NCI-H146 (cell line): ENCODE results near the gene CREB3.

Experiments
- DNase-seq: peaks from one replicate; lab custom pipeline; 2025; lab: John Stamatoyannopoulos, UW

The CREB3 gene

DNA sequence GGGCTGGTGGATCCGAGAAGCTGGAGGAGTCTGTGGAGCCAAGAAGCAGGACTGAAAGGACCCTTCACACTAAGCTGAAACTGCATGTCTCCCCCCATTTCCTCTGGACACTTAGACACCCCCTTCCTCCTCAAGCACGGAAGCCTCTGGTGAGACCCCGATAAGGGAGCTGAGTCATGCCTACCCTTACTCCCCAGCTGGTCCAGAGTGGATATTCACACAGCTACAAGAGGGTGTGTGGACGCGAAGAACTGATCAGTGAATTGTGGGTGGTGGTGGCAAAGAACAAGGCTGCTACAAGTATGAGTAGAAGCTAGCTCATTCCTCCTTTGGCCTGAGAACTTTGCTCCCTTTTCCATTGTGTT lies 4.8 kb upstream of the CREB3 start:
- DNase-seq, result no peak

DNA sequence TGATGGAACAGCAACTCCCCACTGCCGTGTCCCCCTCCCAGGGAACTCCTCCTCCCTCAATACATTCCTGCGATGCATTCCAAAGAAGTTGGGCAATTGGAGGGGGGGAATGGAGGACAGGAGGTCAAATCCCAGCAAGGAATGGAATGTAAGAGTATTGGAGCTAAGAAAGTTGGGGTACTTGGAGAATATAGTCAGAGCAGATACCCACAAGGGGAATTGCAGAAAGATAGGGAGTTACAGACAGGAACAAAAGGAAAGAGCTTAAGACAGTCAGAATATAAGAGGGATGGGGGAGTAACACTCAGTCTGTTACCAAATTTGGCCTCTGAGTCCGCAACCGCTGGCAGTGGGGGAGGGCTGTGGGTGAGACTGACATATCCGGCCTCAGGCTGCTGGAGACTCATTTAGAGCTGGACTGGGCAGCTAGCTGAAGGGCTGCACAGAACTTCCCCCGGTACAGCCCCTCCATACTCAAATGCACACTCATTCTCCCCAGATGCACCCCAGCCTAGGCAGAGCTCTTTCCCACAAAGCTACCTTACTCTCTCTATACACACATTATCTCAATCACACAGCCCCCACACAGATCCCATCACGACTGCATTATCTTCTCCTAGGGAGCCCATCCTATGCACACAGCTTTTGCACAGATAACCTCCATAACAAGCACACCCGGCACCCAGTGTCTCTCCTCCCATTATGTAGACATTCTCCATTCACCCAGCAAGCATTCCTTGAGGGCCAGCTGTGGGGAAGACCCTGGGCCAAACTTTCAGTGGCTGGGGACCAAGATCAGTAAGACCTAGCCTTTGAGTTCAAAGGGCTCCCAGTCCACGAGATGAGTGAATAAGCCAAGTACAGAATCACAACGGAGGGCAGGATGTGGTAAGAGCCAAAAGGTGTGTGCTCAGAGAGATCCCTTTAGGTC lies 4.2 kb upstream of the CREB3 start:
- no peak for DNase-seq

DNA sequence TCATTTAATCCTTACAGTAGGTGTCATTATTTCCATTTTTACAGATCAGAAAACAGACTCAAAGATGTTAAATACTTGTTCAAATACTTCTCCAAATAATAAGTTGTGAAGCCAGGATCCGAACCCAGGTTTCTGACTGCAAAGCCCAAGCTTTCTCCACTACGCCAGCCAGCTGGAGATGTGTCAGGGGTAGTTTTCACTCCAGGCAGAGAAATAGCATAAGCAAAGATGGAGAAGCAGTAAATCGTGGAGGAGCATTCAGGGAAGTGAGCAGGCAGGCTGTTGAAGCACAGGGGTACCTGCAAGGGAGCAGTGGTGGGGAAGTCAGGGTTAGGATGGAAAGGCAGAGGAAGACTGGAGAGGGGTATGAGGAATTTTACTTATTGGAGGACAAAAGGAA lies 3.4 kb upstream of the CREB3 start:
- DNase-seq, result no peak

DNA sequence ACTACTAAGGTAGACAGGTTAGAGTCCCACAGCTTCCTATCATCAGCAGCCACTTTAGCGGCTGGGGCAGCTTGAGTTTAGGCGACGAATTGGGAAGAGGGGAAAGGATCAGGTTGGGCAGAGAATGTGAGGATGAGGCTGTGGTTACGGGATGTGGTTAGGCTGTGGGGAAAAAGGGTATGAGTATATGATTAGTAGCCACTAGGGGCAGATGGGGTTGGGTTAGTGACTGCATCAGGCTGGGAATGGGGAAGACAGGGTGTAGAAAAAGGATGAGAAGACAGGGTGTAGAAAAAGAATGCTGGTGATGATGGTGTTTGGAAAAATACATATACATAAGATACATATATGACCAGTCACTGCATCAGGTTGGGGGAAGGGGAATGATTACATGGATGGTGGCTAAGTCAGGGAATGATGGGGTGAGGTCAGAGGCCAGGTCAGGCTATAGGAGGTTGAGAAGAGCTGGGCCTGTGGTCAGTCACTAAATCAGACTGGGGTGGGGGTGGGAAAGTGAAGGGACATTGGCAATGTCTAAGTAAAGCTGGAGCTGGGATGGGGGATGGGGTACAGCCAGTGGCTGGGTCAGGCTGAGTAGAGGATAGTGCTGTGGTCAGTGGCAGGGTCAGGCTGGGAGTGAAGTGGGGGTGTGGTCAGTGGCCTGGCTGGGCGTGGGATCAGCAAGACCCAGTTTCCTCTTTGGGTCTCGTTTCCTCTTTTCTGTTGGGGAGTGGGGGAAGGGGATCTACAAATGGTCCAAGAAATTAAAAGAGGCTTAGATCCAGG lies 2.6 kb upstream of the CREB3 start:
- DNase-seq, result peak; percentile 27

DNA sequence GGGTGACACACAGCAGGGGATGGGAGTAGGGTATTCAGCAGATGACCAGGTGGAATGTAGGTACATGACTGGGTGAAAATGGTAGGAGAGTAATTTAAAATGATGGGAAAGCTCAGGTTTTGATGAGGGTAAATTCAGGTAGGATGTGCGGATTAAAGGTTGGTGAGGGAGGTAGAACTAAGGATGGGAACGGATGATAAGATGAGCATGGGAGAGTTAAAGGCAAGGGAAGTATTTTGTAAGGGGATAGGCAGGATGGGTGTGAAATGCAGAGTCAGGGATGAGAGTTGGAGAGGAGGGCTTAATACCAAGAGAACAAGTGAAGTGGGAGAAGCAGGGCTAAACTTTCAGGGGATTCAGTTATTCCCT lies 2.0 kb upstream of the CREB3 start:
- no peak for DNase-seq

DNA sequence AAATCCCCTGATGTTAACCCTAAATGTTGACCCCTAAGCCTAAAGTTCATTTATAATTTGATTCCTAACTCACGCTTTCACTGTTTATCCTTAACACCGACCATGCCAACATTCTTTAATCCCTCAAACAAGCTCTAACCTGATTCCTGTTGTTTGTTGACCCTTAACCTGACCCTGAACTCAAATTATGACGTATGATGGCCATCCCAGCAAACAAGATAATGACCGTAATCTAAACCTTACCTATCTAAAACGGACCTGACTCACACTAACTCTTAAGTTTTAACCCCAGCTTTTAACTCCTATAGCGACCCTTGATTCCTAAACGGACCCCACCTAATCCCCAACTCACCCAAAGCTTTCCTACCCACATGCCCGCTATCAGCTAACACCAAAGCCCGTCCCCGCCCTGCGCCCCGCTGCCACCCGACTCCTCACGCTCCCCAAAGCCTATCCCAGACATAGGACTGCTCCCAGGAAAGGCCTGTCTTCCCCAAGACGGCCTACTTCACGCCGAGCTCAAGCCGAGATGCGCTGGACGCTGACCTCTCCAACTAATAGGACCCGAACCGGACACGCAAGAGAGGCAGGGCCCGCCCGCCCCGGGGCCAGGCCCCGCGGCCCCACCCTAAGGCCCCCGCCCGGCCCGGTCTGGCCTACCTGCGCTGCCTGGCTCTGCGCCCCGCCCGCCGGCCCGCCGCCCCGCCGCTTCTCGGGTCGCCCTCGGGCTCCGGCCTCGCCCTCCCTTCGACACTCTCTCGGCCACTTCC lies 866 bp upstream of the CREB3 start:
- no peak for DNase-seq

DNA sequence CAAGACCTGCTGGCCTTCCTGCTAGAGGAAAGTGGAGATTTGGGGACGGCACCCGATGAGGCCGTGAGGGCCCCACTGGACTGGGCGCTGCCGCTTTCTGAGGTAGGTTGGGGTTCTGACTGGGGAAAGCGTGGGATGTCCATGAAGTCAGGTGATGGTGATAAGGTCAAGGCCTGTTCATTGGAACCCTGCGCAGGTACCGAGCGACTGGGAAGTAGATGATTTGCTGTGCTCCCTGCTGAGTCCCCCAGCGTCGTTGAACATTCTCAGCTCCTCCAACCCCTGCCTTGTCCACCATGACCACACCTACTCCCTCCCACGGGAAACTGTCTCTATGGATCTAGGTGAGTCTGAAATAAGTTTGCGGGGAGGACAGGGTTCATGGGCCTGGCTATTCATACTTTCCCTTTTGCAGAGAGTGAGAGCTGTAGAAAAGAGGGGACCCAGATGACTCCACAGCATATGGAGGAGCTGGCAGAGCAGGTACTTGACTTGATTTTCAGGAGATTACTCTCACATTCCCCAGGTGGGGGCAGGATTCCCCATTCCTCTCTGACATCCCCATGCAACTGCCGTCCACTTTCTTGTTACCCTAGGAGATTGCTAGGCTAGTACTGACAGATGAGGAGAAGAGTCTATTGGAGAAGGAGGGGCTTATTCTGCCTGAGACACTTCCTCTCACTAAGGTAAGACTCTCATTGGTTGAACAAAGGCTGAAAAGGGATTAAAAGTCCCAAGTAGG lies 505 bp downstream of the CREB3 start:
- peak; percentile 62 for DNase-seq

DNA sequence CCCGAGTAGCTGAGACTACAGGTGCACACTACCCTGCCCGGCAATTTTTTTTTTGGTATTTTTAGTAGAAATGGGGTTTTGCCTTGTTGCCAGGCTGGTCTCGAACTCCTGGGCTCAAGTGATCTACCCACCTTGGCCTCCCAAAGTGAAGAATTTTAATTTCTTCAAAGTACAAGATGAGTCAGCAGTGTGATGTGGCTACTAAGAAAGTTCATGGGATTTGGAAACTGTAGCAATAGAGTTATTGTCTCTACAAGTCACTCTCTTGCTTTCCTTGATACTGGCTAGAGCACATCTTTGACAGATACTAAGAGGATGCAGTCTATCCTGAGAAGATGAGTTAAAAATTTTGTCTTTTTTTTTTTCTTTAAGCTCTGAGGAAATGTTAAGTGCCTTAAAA lies 1.6 kb downstream of the CREB3 start:
- DNase-seq, result no peak

DNA sequence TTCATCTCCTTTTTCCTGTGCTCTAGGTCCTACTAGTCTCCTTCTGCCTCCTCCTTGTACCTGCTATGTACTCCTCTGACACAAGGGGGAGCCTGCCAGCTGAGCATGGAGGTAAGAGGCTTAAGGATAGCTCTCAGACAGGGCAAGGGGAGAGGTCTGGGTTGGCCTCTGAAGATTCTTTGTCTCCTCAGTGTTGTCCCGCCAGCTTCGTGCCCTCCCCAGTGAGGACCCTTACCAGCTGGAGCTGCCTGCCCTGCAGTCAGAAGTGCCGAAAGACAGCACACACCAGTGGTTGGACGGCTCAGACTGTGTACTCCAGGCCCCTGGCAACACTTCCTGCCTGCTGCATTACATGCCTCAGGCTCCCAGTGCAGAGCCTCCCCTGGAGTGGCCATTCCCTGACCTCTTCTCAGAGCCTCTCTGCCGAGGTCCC lies 3.8 kb downstream of the CREB3 start:
- DNase-seq, result peak; percentile 70

DNA sequence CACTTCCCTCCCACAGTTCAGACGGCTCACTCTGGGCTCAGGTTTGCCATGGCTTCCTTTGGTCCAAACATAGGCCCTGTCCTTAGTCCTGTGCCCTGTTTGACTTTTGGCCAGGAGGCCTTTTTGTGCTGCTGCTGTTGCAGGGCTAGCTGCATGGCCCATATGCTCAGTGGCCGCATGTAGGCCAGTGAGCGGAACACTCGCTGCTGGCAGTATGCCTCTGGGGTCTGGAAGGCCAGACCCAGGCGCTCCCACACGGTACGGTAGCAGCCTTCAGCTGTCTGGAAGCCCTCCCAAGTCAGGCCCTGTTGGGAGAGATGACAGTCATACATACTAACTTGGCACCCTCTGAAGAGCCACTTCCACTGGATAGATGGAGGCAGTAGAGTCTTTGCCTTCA lies 4.7 kb downstream of the CREB3 start:
- no peak for DNase-seq

DNA sequence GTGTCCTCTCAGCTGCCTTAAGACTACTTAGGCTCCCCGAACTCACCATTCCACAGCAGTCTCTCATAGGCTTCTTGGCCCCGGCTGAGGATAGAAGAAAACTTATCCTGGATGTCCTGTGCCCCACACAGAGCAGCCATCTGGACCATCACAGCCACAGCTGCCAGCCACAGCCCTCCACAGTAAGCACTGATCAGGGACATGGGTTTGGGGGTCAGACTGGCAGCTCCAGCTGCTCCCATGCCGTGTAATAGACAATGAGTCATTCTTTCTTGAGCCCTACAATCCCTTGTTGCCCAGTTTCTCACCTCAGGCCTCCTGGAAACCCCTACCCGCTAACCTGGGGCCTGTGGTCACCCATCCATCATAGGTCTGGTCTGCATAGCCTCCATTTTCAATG lies 5.7 kb downstream of the CREB3 start:
- no peak for DNase-seq

DNA sequence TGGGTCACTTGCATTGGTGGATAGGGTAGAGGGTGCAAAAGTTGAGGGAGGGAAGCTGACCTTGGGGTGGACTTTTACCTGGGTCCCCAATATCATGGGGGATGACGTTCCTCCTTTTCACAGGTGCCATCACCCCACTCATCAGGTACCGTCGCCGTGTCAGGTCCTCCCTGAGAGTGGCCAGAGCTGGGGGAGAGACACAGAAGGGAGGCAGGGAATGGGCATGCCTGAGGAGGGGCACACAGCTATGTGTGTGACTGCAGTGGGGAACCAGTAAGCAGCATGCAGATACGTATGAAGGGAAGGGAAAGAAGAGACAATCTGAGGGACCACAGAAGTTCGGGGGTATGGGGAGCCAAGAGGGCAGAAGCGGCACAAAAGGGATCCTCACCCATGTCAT lies 6.5 kb downstream of the CREB3 start:
- no peak for DNase-seq

DNA sequence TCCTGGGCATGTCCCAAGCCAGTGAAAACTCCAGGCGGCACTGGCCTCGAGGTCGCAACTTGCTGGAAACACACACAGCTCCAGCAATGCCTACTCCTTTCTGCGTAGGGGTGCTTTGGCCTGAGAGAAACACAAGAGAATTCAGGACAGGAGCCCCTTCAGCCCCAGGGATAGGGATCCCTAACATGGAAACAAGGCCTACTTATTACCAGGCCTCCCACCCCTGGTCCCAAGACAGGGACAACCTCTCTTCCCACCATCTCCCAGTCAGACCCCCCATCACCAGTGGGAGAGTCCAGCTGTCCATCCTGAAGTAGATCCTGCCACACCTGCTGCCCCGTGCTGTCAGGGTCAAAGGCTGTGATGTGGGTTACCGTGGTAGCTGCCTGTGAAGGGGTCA lies 7.8 kb downstream of the CREB3 start:
- DNase-seq, result no peak

DNA sequence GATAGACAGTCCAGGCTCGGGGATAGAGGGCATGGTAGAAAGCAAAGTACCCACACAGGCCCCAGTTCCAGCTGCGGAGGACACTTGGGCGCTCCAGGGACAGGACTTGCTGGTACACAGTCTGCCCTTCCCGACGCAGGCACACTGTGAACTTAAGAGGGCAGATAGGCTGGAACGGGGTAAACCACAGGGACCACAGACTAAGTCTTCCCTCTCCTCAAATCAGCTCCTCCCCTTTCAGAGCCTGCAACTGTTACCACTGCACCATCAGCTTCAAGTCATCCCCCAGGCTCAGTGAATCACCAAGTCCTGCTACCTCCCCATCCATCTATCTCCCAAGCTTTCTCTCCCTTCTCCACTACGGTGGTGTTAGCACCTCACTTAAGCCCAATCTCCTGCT lies 9.3 kb downstream of the CREB3 start:
- DNase-seq, result no peak

DNA sequence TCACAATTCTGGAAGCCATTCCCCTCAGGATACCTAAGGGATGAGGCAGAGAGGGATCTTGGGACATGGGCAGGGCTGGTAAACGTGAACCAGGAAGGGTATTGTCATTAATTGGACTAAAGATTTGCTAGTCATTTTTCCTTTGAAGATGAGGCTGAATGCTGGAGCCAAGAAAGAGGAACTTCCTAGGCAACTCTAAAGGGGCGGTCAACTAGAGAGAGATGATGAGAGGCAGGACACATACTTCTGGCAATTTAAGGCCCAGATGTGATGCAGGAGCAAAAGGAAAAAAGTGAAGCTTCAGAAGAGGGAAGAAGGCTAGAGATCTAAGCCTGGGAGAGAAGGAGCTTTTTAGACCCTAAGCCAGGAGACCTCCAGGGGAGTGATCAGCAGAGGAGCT lies 11.0 kb downstream of the CREB3 start:
- no peak for DNase-seq

DNA sequence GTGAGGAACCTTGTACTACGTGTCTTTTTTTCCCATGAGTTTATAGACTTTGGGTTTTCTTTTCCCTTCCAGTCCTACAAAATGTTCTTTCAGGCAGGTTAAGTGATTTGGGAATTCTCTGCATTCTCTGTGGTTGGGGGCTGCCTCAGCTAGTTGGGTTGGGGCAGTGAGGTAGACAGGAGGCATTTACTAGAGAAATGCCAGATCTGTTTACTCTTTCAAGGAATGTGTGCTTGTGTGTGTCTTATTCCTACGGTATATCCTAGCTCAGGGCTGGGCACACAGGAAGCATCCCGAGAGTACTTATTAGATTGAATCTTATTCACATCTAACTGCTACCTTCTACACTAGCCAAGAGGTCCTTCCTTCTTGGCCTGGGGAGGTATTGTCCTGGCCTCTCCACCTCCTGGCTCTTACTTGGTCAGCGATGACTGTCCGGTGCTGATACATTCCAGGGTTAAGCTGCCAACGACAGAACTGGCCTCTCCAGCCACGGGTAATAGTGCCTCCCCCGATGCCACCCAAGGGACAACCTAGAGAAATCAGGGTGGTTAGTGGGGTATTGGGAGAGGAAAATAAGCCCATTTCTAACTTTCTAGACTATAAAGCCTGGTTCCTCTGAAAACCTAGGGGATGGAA lies 11.5 kb downstream of the CREB3 start:
- DNase-seq, result no peak

DNA sequence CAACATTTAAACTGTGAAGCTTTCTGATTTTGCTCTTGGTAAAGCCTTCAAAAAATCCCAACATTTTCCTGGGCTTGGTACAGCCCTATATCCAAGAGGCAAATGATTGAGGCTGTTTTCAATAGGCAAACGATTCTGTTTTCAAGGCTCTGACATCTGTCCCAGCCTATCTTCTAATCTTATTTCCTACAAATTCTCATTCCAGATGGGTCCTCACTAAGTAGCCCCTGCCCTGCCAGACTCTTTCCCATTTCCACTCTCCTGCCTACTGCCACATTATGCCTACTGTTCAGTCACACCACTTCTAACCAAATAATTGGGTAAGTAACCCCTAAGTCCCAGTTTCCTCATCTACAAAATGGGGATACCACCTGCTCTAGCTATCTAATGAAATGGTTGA lies 13.1 kb downstream of the CREB3 start:
- no peak for DNase-seq

DNA sequence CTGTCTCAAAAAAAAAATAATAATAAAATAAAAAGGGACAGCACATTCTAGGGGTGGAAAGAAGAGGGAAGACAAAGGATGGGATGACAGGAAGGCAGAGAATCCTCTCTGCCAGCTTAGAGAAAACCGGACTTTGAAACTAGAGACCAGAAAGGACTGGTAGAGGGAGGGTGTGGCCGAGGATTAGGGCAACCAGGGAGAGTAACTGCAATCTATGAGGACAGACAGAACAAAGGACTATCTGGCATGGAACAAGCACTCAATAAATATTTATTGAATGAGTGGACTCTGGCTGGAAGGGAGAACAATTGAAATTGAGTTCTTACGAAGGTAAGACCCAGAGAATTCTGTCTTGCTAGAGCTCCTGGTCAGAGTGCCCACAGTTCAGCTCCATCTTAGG lies 14.1 kb downstream of the CREB3 start:
- no peak for DNase-seq

DNA sequence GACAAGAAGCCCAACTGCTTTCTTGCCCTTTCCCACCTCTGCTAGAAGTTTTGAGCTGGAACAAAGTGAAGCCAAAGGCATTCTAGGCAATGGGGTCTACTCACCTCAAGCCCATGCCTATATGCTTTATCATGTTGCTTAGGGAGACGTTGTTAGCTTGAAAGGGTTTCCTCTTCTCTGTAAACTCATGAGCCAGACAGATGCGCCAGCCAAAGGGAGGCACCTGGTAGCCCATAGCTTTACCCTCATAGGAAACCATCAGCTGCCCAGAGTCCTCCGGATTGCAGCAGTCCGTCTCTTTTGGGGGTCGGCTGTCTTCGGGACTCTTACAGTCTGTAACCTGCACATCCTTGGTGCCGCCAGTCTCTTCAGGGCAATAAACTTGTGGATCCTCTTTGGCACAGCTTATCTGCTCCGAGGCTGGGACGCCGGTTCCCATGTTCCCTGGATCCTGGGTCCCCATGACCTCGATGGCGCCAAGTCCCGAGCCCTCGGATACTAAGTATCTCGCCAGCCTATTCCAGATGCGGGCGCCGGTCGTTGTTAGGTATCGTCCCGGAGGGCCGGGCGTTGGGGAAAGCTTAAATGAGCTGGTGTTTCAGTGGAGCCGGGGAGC lies 15.9 kb downstream of the CREB3 start:
- DNase-seq, result peak; percentile 22

DNA sequence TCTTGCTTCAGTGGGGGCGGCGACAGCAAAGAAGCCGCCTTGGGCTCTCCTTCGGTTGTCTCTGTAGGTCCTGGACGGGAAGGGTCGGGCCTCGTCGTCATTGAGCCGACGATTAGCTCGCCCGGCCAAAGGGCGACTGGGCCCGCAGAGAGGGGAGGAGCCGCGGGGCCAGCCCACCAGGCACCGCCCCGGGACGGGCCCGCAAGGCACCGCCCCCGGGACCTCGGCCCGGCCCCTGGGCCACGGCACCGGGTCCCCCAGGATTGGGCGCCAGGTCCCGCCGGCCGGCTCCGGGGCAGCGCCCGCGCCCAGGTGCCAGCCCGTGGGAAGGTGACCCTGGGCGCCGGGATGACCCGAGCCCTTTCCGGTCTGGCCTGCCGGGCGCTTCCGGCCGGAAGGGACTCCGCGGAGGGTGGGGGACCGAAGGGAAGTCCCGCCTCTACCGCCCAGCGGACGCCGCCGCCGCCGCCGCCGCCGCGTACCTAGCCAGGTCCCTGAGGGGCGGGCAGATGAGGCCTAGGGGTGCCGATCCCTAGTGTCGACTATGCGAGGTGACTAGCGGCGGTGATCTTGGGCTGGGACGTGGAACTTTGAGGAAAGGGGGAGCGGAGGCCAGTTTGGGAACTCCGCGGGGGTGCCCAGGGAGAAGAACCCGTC lies 16.5 kb downstream of the CREB3 start, which contains the start of the genes GBA2 and RGP1:
TSS of gene GBA2 (minus strand) at position 371 of the 657 bp plus-strand sequence. CDS start 524 bp downstream, outside the sequence.
TSS of gene RGP1 (plus strand) at position 430 of the 657 bp plus-strand sequence. CDS start 469 bp downstream, outside the sequence.
- peak; percentile 88 for DNase-seq
